Smooth muscle cell (in vitro differentiated cells): ENCODE results near the gene REPS2. TPM values are rescaled to one million over a fixed set of nuclear protein-coding genes. Genes with fewer than 3 reads are reported as not detected.

Source experiments
- DNase-seq: peaks from one replicate; lab custom pipeline; 2025; ENCODE audit not compliant: unreplicated experiment; lab: John Stamatoyannopoulos, UW
- H2AFZ ChIP-seq: fragments of 200-600 bp; sonication (generic); 2 replicates; pipeline ENCODE4 v1.6.0; 2016; ENCODE audit warnings: antibody characterized with exemption, low read depth, mild to moderate bottlenecking
- H3F3A ChIP-seq: fragments of 200-600 bp; sonication (generic); 2 replicates; pipeline ENCODE4 v1.6.0; 2017; ENCODE audit warnings: antibody characterized with exemption, low read depth
- H3K27ac ChIP-seq: fragments of 200-600 bp; sonication (generic); 2 replicates; pipeline ENCODE4 v1.5.1; 2016; ENCODE audit warnings: low read depth, mild to moderate bottlenecking
- H3K27me3 ChIP-seq: fragments of 200-600 bp; sonication (generic); 2 replicates; pipeline ENCODE4 v1.6.1; 2016; ENCODE audit warnings: low read depth, mild to moderate bottlenecking
- H3K36me3 ChIP-seq: fragments of 200-600 bp; sonication (generic); 2 replicates; pipeline ENCODE4 v1.5.1; 2016; ENCODE audit warnings: low read depth
- H3K4me1 ChIP-seq: fragments of 200-600 bp; sonication (generic); 2 replicates; pipeline ENCODE4 v1.5.1; 2016; ENCODE audit warnings: low read depth
- H3K4me2 ChIP-seq: fragments of 200-600 bp; sonication (generic); 2 replicates; pipeline ENCODE4 v1.6.0; 2016; ENCODE audit warnings: mild to moderate bottlenecking
- H3K4me3 ChIP-seq: fragments of 200-600 bp; sonication (generic); 2 replicates; pipeline ENCODE4 v1.5.1; 2016; ENCODE audit warnings: mild to moderate bottlenecking
- H3K79me2 ChIP-seq: fragments of 200-600 bp; sonication (generic); 2 replicates; pipeline ENCODE4 v1.6.0; 2016; ENCODE audit warnings: low read depth, mild to moderate bottlenecking
- H3K9ac ChIP-seq: fragments of 200-600 bp; sonication (generic); 2 replicates; pipeline ENCODE4 v1.6.0; 2016; ENCODE audit warnings: low read depth
- H3K9me3 ChIP-seq: fragments of 200-600 bp; sonication (generic); replicated peaks from 2 replicates; pipeline ENCODE4 v1.5.1; 2016; ENCODE audit warnings: low read depth
- H4K20me1 ChIP-seq: fragments of 200-600 bp; sonication (generic); 2 replicates; pipeline ENCODE4 v1.6.0; 2016; ENCODE audit warnings: low read depth
- CTCF ChIP-seq: fragments of 200-600 bp; sonication (generic); IDR thresholded peaks from 2 replicates; pipeline ENCODE4 v1.5.1; 2017; ENCODE audit warnings: borderline replicate concordance, mild to moderate bottlenecking, antibody characterized with exemption; ENCODE audit not compliant: insufficient read depth, poor library complexity, severe bottlenecking
- WGBS: methylation state at CpG from one replicate; pipeline ENCODE4 v1.1.7; 2016; ENCODE audit warnings: low lambda C conversion rate; 5-methylcytosine and 5-hydroxymethylcytosine counted together
- polyA plus RNA-seq: library from polyadenylated mRNA; unstranded; fragments of >200 nt; fragmentation: Nextera tagmentation; extraction: Ambion mirVana; gene quantifications from 2 replicates; pipeline ENCODE4 v1.2.1, GENCODE V29; 2016
- total RNA-seq: library from RNA; depleted of rRNA; stranded (reverse); fragments of >200 nt; gene quantifications from 2 replicates; pipeline ENCODE4 v1.2.3, GENCODE V29; 2014

The REPS2 gene
- total and polyA plus RNA-seq, 2 experiments from 2014 or later: 1.0 to 1.2 TPM

DNA sequence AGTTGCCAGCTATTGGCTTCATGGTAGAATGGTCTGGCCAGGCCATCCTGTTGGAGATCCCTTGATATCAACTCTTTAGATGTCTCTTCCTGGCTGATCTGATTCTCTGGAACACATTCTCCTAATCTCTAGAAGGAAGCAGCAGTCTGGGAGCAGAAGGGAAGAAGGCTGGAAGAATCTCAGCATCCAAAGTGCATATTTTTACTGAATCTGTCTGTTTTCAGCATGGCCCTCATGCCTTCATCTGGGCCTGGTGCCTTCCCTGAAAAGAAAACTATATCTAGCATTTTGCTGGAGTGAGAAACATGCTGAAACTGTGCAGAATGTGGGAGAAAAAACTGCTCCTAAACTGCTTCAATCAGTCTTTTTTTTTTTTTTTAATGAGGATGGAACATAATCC is 148.7 kb downstream of the REPS2 start:
- Histone ChIP-seq H3K4me1 (no peaks in the 10 kb centered on the region), H3K9me3 (no peaks in the 10 kb centered on the region), H2AFZ (no peak overlapping the region), H3K27me3 (no peaks in the 10 kb centered on the region), H3K4me2 (no peak overlapping the region), H3F3A (no peaks in the 10 kb centered on the region), H3K4me3 (no peak overlapping the region), H3K79me2 (no peaks in the 10 kb centered on the region), H4K20me1 (no peaks in the 10 kb centered on the region), H3K27ac (no peak overlapping the region), H3K36me3 (no peaks in the 10 kb centered on the region), H3K9ac (no peak overlapping the region)
- no peak for TF ChIP-seq CTCF
- DNase-seq: no peak

- Histone ChIP-seq H3K9ac (no peak overlapping the region), H3K4me1 (no peaks in the 10 kb centered on the region), H3K4me2 (no peak overlapping the region), H3K36me3 (no peaks in the 10 kb centered on the region), H4K20me1 (no peaks in the 10 kb centered on the region), H3K79me2 (no peaks in the 10 kb centered on the region), H3K27ac (no peak overlapping the region), H3K9me3 (no peaks in the 10 kb centered on the region), H3K4me3 (no peak overlapping the region), H2AFZ (no peak overlapping the region), H3F3A (no peaks in the 10 kb centered on the region), H3K27me3 (no peaks in the 10 kb centered on the region)
- TF ChIP-seq CTCF: no peak
- 48% methylated on average over 1 of the region's 1 CpG for WGBS
- DNase-seq: no peak
Observed at GRCh38 chrX:17098516-17099247, 152.2 kb downstream of the REPS2 start.

GRCh38 chrX:17104433-17104832 is 158.0 kb downstream of the REPS2 start:
- H3K9me3 ChIP-seq: no peaks in the 10 kb centered on the region
- no peak for TF ChIP-seq CTCF
- no peak for DNase-seq
- no peak overlapping the region for H3K4me2 ChIP-seq
- H4K20me1 ChIP-seq: no peaks in the 10 kb centered on the region
- H3K9ac ChIP-seq: no peak overlapping the region
- no peak overlapping the region for H3K4me3 ChIP-seq
- no peak overlapping the region for H3K27ac ChIP-seq
- H3K27me3 ChIP-seq: no peaks in the 10 kb centered on the region
- H2AFZ ChIP-seq: no peak overlapping the region
- H3K4me1 ChIP-seq: no peaks in the 10 kb centered on the region
- no peaks in the 10 kb centered on the region for H3K79me2 ChIP-seq
- H3F3A ChIP-seq: no peaks in the 10 kb centered on the region
- 58% methylated on average over 4 of the region's 4 CpGs for WGBS
- H3K36me3 ChIP-seq: no peaks in the 10 kb centered on the region

- no peaks in the 10 kb centered on the region for H3K27me3 ChIP-seq
- H3K36me3 ChIP-seq: no peaks in the 10 kb centered on the region
- H3K4me1 ChIP-seq: no peaks in the 10 kb centered on the region
- TF ChIP-seq CTCF: no peak
- no peak overlapping the region for H3K4me3 ChIP-seq
- no peak overlapping the region for H3K4me2 ChIP-seq
- no peak overlapping the region for H3K27ac ChIP-seq
- no peak overlapping the region for H2AFZ ChIP-seq
- no peak for DNase-seq
- H3K9me3 ChIP-seq: no peaks in the 10 kb centered on the region
- no peak overlapping the region for H3K9ac ChIP-seq
- WGBS: 82% methylated on average over 6 of the region's 6 CpGs
- no peaks in the 10 kb centered on the region for H4K20me1 ChIP-seq
- H3K79me2 ChIP-seq: no peaks in the 10 kb centered on the region
- no peaks in the 10 kb centered on the region for H3F3A ChIP-seq
Observed at GRCh38 chrX:17120816-17121215, 174.4 kb downstream of the REPS2 start.
